ENCODE data around the gene DCDC2C. TPM values are rescaled to one million over a fixed set of nuclear protein-coding genes. Genes with fewer than 3 reads are reported as not detected.

DCDC2C gene
- total and polyA plus RNA-seq, 2 experiments from 2014 or later, result 0.45 TPM; not detected in 1

- no peak for TF ChIP-seq ZNF462 (CRISPR knock-in tag; IDR thresholded peaks at IDR 0.05)
- TF ChIP-seq EZH2phosphoT487 (IDR thresholded peaks at IDR 0.05; ENCODE audit: unreplicated experiment), result no peak
- TF ChIP-seq NANOG (IDR thresholded peaks at IDR 0.05; ENCODE audit: borderline replicate concordance), result no peak
- TF ChIP-seq POLR2AphosphoS5 (IDR thresholded peaks at IDR 0.05; ENCODE audit: low read depth), result no peak
- TF ChIP-seq JUNB (IDR thresholded peaks at IDR 0.05; ENCODE audit: unreplicated experiment), result no peak
- TF ChIP-seq CREB1 (CRISPR knock-in tag; IDR thresholded peaks at IDR 0.05; ENCODE audit: low read depth), result no peak
- TF ChIP-seq ZNF114 (CRISPR knock-in tag; IDR thresholded peaks at IDR 0.05), result no peak
- TF ChIP-seq CTCF (conservative IDR thresholded peaks at IDR 0.05; ENCODE audit: low read depth in 2 of 2), result no peak
- no peak for TF ChIP-seq STAT1 (IDR thresholded peaks at IDR 0.05; ENCODE audit: unreplicated experiment)
- TF ChIP-seq ZNF331 (CRISPR knock-in tag; IDR thresholded peaks at IDR 0.05; ENCODE audit: low read depth), result no peak
- no peak for TF ChIP-seq ETS1 (IDR thresholded peaks at IDR 0.05)
- no peak for TF ChIP-seq EZH2 (IDR thresholded peaks at IDR 0.05; ENCODE audit: low read depth, unreplicated experiment)
Measured at GRCh38 chr2:3679180-3679579, 24.2 kb upstream of the DCDC2C start (continued).

Measured in GM23338 (cell line).